Right kidney (tissue), 1 donor: Measurements from ENCODE around the gene FOXB1.

ENCODE experiments used
- DNase-seq: peaks from one replicate; pipeline ENCODE4 v3.0.0-alpha.2; 2016

The FOXB1 gene

DNA sequence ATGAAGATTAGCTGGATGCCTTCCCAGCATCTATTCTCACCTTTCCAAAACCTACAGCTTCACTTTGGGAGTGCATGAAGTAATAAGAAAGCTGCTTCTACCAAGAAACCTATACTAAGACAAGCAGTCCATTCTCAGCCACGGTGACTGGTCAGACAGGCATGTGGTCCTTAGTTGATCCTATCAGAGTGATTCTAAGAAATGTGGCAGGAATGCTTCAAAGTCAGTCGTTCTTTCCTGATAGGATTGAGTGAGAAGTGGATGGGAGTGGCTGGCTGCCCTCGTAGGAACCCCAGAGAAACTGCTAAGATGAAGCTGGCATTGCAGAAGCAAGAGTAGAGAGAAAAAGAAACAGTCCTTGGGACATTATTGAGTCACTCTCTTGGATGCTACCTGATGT is 16.6 kb downstream of the FOXB1 start:
- DNase-seq: no peak

DNA sequence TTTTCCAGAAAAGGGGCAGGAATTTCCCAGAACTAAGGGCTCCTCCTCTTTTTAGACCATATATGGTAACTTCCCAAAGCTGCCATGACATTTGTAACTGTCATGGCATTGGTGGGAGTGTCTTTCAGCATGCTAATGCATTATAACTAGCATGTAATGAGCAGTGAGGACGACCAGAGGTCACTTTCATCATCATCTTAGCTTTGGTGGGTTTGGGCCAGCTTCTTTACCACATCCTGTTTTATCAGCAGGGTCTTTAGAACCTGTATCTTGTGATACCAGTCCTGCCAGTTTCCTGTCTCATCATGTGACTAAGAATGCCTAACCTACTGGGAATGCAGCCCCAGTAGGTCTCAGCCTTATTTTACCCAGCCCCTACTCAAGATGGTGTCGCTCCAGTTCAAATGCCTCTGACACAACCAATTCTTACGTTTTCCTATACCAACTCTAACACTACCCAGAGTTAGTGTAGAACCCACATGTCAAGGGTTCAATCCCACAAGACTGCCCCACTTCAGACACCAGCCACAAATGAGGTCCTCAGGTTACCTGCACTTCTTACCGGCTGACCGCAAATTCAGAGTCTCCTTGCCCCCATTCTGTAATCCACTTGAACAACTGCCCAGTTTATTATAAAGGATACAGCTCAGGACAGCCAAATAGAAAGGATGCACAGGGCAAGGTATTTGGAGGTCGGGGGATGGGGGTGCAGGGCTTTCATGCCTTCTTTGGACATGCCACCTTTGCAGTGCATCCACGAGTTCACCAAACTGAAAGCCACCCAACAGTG is 17.7 kb downstream of the FOXB1 start:
- DNase-seq: no peak

- no peak for DNase-seq
These were observed 18.2 kb downstream of the FOXB1 start for GRCh38 chr15:60022379-60022741.

- no peak for DNase-seq
These were observed 22.4 kb downstream of the FOXB1 start for GRCh38 chr15:60026555-60026954.

- DNase-seq: no peak
These were observed 31.2 kb downstream of the FOXB1 start for GRCh38 chr15:60035344-60035743.

DNA sequence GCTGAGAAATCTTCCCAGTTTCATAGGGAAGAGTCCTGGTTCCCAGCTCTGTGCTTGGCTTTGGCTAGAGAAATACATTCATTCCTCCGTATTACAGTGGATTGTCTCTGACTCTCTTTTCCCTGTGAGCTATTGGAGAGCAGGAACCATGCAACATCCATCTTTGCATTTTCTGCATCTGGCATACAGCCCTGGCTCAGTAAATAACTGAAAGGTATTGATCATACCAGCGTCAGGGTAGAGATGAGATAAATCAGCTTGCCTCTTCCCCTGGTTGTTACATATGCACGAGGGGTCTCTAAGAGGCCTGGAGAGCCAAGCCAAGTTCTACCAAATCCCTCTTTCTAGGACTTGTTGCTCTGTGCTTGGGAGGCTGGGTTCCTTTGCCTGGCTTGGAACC is 35.2 kb downstream of the FOXB1 start:
- no peak for DNase-seq

DNA sequence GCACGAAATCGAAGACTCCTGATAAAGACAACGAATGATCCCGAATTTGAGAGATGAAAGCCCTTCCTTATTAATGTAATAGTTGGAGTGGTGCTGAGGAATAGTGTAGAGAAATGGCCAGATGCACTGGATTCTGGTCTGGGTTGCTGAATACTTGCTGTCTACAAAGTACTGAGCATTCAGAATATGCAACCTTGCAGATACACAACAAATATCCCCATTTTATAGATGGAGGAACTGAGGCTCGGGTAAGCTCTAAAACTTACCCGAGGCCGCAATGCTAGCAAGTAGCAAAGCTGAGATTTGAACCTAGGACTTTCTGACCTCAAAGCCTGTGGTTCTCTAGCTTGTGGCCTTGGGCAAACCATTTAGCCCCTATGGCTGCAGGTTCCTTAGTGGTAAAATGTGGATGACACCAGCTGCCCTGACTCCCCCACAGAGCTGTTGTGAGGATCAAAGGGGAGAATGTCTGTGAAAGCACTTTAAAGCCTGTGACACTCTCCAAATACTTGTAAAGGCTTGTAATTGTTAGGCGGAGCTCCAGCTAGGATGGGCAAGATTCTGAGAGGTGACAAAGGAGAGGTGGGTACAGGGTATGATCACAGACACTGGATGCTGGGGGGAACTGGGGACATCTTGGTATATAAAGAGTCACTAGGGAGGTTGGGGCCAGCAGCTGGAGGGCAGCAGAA is 39.8 kb downstream of the FOXB1 start:
- no peak for DNase-seq

- no peak for DNase-seq
These were observed 40.6 kb downstream of the FOXB1 start for GRCh38 chr15:60044636-60045270.

- no peak for DNase-seq
These were observed 43.6 kb downstream of the FOXB1 start for GRCh38 chr15:60047701-60048100.

GRCh38 chr15:60049948-60050347 is 45.8 kb downstream of the FOXB1 start:
- DNase-seq: no peak

DNA sequence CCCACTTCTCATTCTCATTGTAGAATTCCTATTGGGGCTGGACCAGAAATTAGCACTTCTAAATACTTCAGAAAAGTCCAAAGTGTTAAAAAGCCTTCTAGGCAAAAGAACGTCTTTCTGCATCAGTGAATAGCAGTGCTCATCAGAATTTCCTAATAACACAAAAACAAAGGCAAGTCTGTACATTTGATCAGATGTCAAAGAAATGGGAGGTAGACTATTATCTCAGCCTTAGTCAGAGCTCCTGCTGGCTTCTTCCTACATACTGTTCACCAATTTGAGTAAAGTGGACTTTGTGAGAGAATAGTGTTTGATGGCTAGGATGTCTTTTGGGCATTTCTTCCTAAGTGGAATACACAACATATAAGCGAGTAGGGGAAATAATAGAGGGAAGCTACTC is 48.7 kb downstream of the FOXB1 start:
- DNase-seq: no peak

DNA sequence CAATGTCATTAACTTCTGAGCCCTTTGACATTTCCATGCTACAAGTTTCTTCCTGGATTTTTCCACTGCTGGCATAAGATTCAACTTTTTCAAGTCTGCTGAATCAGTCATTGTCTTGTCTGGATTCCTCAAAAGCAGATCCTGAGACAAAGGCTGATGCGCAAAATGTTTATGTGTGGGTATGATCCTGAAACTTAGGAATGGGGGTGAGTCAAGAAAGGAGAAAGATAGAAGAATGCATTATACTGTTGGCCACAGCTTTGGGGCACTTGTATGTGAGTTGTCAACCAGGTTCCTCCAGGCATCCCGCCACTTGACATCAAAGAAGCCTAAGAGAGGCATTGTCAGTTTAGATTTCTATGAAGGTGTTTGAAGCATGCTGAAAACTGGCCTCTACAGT is 50.4 kb downstream of the FOXB1 start:
- no peak for DNase-seq
